ENCODE data around the gene KCNH5. TPM values are rescaled to one million over a fixed set of nuclear protein-coding genes. Genes with fewer than 3 reads are reported as not detected.

The KCNH5 gene
- under 0.01 TPM in 1 of 2 replicates, not detected in the other for total RNA-seq

GRCh38 chr14:63045234-63045611, at the start of gene KCNH5:
Gene KCNH5 (minus strand): TSS chr14:63045458. CDS start chr14:63045186, 272 bp downstream.

Other genes with a start within 250 kb of the KCNH5 start
- 3.5 and 4.2 TPM in 2 replicates for gene RHOJ, start 159.0 kb upstream of the KCNH5 start, total RNA-seq

Measured in smooth muscle cell of the umbilical artery (primary cell).